Transverse colon (tissue), 3 donors: ENCODE data around the gene PRKCA.

Experiments
- EP300 ChIP-seq: sonication (generic); formaldehyde crosslinking; IDR thresholded peaks from one replicate; pipeline ENCODE4 v1.6.1; 2017; ENCODE audit warnings: antibody characterized with exemption, low read depth
- TF ChIP-seq, protein P1 (sequence below), 5 experiments: fragments of 200-600 bp in 3 of 5; fragments of 450-650 bp in 2 of 5; sonication (generic) in 3 of 5; IDR thresholded peaks; 1 replicate in 2 of 5; 2 replicates in 3 of 5; pipeline ENCODE4 v1.5.1; 2016 to 2017; ENCODE audit warnings: antibody characterized with exemption in 5 of 5, inconsistent platforms in 3 of 5, mild to moderate bottlenecking in 2 of 5, moderate library complexity in 1 of 5

DNA sequence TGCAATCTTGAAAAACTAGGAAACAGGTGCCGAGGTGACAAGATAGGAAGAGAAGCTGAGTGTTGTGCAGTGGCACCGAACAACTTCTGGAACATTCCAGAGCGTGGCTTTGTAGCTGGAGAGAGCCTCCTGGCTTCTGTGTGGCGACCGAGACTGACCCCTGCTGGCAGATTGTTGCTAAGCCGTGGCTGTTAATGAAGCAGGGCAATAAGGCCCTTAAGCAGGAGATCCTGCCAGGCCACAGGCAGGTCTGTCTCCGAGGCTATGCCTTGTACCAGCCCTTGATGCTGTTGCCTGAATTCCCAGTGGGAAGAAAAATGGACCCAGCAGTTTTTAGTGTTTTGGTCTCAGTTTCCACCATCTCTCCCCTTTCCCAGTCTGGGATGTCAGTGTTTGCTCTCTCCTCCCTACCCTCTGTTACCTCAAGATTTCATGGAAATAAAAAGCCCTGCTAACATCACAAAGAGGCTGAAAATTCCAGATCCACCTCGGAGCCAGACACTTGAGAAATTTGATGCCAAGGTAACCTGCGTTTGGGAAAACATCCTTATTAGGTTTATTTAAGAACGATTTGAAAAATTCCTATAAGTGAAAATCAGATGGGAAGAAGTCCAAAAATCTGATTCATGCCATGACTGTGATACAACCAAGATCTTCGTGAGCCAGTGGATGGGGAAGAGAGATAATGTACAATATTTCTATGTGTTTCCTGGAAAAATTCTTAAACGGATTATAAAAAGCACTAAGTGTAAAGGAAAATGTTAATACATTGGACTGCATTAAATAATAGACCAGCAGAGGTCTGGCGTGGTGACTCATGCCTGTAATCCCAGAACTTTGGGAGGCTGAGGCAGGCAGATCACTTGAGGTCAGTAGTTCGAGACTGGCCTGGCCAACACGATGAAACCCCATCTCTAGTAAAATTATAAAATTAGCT lies 265.1 kb downstream of the PRKCA start:
- TF ChIP-seq, protein P1, sequence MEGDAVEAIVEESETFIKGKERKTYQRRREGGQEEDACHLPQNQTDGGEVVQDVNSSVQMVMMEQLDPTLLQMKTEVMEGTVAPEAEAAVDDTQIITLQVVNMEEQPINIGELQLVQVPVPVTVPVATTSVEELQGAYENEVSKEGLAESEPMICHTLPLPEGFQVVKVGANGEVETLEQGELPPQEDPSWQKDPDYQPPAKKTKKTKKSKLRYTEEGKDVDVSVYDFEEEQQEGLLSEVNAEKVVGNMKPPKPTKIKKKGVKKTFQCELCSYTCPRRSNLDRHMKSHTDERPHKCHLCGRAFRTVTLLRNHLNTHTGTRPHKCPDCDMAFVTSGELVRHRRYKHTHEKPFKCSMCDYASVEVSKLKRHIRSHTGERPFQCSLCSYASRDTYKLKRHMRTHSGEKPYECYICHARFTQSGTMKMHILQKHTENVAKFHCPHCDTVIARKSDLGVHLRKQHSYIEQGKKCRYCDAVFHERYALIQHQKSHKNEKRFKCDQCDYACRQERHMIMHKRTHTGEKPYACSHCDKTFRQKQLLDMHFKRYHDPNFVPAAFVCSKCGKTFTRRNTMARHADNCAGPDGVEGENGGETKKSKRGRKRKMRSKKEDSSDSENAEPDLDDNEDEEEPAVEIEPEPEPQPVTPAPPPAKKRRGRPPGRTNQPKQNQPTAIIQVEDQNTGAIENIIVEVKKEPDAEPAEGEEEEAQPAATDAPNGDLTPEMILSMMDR (IDR thresholded peaks at IDR 0.05): peak; percentile 76 to 91 (median 90)
- no peak for TF ChIP-seq EP300
